Mesenteric fat pad (tissue), 1 donor: Measurements from ENCODE around the gene TIPARP. TPM values are rescaled to one million over a fixed set of nuclear protein-coding genes. Genes with fewer than 3 reads are reported as not detected.
"Not testable (repeated sequence)": the region's sequence is repeated elsewhere in the genome, so short reads cannot be mapped to it uniquely, and the experiment has no call there.

Experiments
- DNase-seq: peaks from one replicate; pipeline ENCODE4 v3.0.0-alpha.2; 2020; ENCODE audit warnings: low spot score
- total RNA-seq: library from RNA; stranded (reverse); fragmentation: NEBNext Ultra II Directional; extraction: Animal tissue kit (Norgen Biotek cat#: 25700); gene quantifications from one replicate; pipeline ENCODE4 v1.2.1, GENCODE V29; 2021
- donor health status: DM: yes; HTN: yes; CAD: no.

The TIPARP gene
- total RNA-seq, 1 donor from 2014 or later: 88.9 TPM

DNA sequence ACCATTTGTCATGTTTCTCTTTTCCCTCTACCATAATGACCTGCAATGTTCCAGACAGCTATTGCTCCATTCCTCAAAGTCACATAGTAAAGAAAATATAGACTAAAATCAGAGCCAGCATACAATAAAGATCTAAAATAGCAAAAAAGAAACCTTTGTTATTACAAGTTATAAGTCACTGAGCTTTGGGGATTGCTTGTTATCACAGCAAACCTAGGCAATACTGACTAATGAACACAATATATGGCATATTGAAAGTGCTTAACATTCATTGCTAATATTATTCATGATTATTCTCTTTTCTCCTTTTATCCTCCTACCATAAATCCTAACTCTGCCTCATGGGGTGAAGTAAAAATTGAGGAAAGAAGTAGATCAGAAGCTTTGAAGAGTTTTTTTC lies 27.4 kb upstream of the TIPARP start:
- DNase-seq: no peak

DNA sequence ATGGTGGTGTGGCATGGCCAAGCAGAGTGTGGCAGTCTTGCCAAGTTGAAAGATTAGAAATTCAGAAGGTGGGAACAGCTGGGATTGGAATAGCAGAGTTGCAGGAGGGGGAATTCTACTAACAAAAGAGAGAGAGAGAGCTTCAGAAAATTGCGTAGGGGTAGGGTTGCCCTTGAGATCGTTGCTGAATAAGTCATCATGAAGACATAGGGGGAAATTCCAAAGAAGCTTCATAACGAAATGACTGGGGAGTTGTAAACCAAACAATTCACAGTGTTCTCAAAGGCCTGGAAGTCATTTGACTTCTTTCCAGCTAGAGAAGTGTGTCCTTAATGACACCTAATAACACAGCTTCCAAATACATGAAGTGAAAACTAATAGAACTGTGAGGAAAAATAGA lies 26.3 kb upstream of the TIPARP start:
- DNase-seq: no peak

DNA sequence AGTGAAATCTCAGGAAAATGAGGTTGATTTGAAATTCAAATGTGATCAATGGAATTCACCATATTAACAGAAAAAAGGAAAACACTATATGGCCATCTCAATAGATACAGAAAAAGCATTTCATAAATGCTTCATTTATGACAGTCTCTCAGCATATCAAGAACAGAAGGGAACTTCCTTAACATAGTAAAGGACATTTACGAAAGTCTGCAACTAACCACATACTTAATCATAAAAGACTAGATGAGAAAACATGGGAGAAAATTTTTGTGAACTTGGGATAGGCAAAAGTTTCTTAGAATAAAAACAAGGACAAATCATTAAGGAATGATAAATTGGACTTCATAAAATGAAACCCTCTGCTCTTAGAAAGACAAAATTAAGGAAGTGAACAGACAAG lies 24.7 kb upstream of the TIPARP start:
- no peak for DNase-seq

DNA sequence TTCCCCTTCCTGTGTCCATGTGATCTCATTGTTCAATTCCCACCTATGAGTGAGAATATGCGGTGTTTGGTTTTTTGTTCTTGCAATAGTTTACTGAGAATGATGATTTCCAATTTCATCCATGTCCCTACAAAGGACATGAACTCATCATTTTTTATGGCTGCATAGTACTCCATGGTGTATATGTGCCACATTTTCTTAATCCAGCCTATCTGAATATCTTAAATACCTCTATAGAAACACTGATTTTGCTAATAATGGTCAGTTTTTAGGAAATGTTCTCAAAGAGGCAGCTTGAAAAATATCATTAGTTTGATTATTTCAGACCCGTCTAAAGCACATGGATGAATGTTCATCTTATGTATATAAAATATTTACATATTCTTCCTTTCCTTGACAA lies 21.7 kb upstream of the TIPARP start:
- DNase-seq: not testable (repeated sequence)

DNA sequence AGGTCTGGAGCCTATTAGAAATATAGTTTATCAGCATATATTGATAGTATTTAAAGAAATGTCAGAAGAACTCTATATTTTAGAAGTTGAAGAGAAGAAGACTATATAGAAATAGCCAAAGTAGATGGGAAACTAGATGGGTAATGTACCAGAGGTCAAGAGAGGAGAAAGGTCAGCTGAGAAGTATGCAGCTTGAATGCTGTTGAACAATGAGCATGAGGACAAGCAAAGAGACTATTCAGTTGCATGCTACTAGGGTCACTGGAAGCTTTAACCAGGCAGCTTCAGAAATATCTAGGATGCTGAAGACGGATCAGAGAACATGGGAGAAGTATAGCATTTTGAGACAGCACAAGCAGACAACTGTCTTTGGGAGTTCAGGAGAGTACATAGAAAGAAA lies 19.6 kb upstream of the TIPARP start:
- no peak for DNase-seq

DNA sequence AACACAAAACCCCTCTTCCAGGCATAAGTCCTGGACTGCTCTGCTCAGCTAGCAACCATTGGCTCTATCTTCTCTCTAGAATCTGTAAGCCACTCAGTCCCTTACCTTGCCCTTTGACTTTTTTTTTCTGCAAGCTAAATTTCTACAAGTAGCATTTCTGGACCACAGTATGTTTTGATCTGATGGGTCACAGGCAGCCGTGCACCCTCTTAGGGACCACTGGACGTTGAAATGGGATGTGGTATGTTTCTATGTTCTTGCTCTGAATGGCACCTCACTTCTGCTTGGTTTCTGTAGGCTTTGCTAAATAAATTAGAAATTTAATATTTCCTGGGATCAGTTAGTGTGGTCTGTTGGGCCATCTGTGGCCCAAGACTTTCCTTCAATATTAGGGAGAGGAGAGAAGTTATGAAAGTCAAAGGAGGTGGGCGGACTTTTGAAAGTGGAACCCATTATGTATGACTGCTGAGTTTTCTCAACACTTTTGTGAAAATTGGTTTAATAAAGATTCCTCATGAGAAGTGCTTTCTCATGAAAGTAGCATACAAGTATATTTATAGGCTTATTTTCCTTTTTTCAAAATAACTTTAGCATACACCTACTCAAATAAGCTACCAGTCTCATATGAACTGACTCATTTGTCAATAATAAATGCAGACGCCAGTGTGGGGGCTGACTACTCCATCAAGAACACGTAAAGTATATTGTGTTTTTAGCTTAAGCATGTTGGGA lies 18.4 kb upstream of the TIPARP start:
- no peak for DNase-seq

DNA sequence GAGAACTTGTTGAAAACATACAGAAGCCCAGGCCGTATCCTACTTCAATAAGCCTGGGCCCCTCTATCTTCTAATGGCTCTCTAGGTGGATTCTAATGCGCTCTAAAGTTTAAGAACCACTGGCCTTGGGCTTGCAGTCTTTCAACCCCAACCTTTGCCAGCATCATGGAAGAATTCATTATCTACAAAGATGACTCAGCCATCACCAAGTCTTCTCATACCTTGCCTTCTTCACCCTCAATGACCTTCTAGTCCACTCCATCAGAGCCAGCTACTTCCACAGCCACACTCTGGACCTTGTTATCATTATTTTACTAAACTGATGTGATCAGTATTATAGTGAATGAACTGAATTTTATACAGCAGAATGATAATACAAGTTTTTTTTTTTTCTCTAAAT lies 16.9 kb upstream of the TIPARP start:
- DNase-seq: no peak

DNA sequence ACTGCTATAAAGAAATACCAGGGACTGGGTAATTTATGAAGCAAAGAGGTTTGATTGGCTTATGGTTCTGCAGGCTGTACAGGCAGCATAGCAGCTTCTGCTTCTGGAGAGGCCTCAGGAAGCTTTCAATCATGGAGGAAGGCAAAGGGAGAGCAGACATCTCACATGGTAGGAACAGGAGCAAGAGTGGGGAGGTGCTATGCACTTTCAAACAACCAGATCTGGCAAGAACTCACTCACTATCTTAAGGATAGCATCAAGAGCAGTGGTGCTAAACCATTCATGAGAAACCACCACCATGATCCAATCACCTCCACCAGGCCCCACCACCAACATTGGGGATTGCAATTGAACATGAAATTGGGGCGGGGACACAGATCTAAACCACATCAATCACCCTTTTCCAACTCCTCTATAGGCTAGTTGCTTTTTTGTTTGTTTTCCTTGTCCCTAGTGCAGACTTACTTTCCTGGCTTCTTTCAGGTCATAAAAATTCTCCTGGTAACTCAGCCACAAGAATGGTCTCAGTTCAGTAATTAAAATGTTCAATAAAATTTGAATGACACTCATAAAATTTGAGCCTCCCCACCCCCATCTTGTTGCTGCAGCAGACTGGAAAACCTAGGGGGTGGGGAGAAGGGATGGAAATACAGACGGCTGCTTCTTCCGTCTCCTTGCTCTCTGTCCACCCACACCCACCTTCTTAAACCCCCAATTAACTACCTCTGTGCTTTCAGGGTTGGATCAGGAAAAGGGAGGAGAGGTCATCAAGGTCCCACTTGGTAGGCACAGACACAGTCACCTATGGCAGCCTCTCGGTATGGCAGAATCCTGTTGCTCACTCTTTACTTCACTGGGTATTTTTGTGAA lies 16.3 kb upstream of the TIPARP start:
- DNase-seq: no peak

DNA sequence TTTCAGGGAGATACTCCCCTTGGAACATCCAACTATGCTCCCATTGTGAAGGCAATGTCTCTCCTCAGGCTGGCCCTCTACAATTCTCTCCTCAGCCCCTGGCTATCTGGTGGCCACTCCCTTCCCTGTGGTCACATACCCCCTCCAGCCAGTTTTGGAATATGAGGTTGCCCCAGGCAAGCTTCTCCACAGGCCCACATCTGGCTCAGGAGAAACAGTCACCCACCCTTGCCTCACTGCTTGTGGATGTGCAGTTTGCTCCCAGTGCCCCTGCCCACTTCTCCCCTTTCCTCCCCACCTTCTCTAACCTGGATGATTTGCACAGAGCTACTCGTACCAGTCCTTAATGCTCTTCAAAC lies 15.7 kb upstream of the TIPARP start:
- no peak for DNase-seq

DNA sequence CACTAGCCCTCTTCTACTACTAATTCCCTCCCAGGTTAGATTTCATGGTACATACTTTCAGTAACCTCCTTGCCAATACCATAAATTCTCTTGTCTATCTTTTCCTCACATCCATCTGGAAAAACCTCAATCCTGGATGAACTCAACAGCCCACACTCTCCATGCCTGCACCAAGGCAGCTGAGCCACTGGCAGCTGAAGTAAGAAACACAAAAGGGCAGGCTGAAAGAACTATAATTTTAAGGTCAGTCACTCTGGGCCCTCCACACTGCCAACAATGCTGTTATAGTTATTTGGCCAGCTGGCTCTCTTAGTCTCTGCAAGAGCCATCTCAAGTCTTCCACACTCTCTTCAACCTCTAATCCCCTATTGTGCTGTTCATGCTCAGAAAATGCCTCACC lies 15.1 kb upstream of the TIPARP start:
- no peak for DNase-seq

DNA sequence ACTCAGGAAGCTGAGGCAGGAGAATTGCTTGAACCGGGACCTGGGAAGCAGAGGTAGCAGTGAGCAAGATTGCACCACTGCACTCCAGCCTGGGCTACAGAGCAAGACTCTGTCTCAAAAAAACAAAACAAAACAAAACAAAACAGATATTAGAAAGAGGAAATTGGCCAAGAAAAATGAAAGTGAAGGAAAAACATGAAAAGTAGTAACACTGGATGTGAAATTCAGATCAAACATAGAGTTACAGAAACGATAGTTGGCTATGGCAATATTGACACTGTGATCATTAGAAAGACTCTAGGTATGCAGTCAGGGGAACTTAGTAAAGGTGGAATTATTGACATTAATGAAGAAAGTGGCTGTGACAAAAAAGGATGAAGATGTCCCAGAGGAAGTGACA lies 13.2 kb upstream of the TIPARP start:
- no peak for DNase-seq

DNA sequence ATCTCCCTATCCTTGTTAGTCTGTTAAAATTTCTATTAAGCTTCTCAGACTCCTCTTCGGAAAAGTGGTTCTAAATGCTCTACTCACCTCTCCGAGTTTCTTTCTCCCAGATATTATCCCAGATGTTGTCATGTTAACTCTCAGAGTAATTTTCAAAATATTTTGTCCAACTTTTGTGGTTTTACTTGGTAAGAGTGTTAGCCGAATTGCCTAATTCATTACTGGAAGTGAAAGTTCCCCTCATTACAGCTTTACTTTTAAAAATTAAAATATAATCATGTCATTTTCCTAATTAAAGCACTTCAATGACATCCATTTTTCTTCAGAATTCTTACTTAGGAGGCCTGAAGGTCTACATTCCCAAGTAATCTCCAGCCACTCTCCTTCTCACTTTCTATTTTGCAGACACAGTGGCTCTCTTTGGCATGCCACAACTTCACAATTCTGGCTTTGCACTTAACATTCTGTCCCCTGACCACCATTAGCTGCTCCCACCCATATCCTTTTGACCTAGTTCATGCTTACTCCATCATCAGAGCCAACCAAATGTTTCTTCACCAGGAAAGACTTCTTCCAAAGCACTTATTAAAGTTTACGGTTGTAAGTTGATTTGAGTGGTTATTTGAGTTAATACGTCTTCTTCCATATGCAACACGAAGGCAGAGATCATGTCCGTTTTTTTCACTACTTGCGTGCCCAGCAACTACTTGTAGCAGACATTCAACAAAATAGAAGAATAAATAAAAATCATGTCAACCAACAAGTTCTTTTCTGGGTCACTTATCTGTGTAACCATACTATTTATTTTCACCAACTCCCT lies 10.2 kb upstream of the TIPARP start:
- DNase-seq: no peak

DNA sequence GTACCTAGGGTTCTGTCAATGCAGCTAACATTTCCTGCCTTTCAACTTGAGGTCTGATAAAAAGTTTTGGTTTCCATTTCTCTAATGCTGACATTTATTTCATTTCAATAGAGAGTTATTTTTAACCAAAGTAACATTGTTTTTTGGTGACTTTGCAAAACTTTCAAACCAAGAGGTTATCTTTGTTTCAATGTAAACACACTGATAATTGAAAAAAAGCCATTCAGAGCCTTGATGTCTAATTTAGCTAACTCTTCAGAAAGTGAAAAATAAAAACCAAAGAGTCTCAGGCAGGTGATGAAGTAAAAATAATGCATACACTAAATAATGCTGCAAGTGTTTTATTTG lies 9.6 kb upstream of the TIPARP start:
- no peak for DNase-seq

DNA sequence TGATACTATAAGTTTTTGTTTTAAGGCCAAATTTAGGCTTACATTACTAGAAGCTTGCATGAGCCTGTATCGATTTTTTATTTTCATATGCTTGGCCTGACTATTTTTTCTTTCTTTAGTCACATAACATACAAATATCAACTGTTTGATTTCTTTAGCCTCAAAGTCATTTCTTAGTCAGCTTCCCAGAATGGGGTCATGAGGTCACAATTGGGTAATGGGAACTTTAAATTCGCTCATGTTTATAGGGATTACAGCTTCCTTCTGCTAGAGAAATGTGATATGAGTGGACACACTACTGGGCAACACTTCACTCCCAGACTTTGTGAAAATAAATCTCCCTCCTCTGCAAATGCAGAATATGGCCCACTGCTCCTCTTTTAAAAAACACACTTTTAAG lies 9.1 kb upstream of the TIPARP start:
- DNase-seq: no peak

DNA sequence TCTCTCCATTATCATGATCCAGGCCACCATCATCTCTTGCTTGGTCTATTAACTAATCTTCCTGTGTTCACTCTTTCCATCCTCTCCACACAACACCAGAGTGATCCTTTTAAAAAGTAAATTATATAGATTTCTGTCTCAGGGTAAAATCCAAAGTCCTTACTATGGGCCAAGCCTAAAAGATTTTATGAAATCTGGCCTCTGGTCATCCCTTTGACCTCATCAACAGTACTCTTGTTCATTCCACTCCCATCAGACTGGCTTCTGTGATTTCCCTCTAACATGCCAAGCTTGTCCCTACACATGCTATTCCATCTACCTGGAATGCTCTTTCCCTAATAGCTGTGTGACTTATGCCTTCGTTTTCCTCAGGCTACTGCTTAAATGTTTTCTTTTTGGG lies 8.3 kb upstream of the TIPARP start:
- DNase-seq: no peak

DNA sequence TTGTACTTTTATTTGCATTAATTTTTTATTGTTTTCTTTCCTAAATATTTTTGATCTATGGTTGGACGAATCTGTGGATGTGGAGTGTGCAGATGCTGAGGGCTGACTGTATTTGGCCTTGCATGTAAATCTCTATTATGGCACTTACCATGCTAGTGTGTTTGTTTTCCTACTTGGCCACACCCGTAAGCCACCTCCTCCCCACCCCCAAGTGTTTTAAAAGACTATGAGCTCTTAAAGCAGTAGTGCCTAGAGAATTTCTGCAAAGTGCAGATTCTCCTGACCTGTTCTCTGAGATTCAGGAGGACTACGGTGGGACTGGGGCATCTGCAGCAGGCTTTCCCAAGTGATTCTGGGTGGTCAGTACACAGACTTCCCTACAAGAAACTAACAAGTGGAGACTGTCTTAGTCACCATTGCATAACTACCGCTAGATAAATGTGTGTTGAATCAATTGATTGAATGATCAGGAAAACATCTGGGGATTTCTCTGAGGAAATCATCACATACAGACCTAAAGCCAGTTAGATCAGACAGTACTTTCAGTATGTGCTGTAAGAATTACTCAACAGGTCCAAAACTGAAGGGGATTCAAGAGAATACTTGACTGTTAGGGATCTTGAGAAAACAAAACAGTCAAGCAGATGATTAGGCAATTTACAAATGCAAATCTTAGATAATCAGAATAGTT lies 6.2 kb upstream of the TIPARP start:
- no peak for DNase-seq

DNA sequence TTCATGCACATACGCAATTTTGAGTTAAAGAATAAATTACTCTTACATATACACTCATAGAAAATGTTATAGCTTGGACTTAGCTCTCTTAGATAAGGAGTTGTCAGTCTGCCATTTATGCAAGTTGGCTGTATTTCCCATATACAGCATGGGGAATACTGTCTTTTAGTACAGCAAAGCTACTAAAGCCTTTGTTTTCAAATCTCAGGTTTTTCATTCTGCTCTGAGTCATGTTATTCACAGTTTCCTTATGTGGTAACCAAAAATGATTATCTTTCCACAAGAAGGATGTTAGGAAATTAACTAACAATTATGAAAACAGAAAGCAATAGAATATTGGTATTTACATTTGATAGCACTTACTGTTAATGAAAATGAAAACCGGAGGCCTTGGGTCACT lies 4.3 kb upstream of the TIPARP start:
- no peak for DNase-seq

DNA sequence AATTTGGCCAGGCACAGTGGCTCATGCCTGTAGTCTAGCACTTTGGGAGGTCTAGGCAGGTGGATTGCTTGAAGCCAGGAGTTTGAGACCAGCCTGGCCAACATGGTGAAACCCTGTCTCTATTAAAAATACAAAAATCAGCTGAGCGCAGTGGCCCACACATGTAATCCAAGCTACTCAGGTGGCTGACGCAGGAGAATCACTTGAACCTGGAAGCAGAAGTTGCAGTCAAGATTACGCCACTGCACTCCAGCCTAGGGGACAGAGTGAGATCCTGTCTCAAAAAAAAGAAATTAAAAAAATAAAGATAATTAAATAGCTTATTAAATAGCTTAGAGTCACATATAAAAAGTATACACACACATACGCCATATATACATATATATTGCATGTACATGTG lies 3.7 kb upstream of the TIPARP start:
- DNase-seq: no peak

DNA sequence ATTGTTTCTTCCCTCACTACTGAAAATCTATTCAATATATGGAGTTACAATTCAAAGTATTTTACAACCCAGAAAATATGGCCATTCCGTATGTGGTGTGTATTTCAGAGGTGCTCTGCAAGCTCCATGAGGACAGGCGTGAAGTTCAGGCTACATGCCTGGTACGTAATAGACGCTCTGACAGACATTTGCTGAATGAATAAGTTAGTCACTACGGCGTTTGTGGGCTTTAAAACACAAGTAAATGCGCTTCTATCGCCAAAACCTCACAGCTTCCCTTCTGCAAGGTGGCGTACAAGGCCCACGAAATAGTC lies 701 bp upstream of the TIPARP start:
- no peak for DNase-seq

DNA sequence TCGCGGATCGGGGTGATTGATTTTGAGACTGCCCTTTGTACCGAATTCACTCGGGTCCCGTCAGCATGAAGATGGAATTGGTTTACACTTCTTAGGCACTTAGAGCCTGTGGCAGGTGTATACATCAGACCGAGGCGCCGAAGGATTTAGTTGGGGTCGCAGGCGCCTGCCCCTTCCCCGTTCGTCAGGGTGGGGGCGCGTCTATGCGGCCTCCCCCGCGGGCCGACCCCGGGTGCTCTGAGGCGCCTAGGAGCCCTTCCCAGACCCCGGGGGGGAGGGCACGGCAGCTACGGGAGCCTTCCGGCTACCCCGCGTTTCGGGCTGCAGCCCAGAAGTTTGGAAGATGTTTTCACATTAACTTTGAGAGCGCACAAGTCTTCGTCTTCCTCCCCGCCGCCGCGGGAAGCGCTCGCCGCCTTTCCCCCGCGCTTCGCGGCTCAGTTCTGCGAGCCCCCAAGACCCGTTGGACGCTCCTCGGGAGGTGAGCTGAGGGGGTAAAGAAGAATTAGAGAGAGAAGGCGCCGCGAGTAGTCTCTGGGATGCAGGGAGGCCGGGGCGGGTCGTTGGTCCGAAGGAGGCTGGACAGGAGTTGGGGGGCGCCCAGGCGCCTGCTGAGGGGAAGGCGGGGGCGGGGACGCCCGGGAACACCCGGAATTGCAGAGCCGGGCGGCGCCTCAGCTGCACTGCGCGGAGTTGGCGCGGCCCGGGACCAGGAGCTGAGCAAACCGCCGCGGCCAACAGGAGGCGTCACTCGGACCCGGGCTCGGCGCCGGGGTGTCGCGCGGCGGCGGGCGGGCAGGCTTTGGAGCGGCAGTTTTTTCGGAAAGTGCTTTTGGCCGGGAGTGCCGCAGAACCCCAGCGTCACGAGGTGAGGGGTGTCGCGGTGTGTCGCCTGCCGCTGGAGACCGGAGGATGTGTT lies 780 bp downstream of the TIPARP start:
- DNase-seq: peak; percentile 92
